Glutamatergic neuron (in vitro differentiated cells): ENCODE measurements around the gene LHCGR. TPM values are rescaled to one million over a fixed set of nuclear protein-coding genes. Genes with fewer than 3 reads are reported as not detected.

Experiments
- DNase-seq: peaks from one replicate; pipeline ENCODE4 v3.0.0; 2022
- H3K27ac Mint-ChIP-seq: one replicate; pipeline ENCODE4 v1.8.0; 2020; ENCODE audit warnings: mild to moderate bottlenecking, mixed read lengths, inconsistent platforms; ENCODE audit not compliant: unreplicated experiment
- H3K27me3 Mint-ChIP-seq: one replicate; pipeline ENCODE4 v1.8.0; 2020; ENCODE audit warnings: mild to moderate bottlenecking, moderate library complexity, mixed read lengths, inconsistent platforms; ENCODE audit not compliant: unreplicated experiment
- H3K36me3 Mint-ChIP-seq: one replicate; pipeline ENCODE4 v1.8.0; 2020; ENCODE audit warnings: mild to moderate bottlenecking, mixed read lengths, inconsistent platforms; ENCODE audit not compliant: unreplicated experiment
- H3K4me1 Mint-ChIP-seq: one replicate; pipeline ENCODE4 v1.8.0; 2020; ENCODE audit warnings: mild to moderate bottlenecking, low read depth, mixed read lengths, inconsistent platforms; ENCODE audit not compliant: unreplicated experiment
- H3K4me3 Mint-ChIP-seq: one replicate; pipeline ENCODE4 v1.8.0; 2020; ENCODE audit warnings: mild to moderate bottlenecking, mixed read lengths, inconsistent platforms; ENCODE audit not compliant: unreplicated experiment
- H3K9me3 Mint-ChIP-seq: one replicate; pipeline ENCODE4 v1.8.0; 2020; ENCODE audit warnings: mild to moderate bottlenecking, moderate library complexity, mixed read lengths, inconsistent platforms; ENCODE audit not compliant: unreplicated experiment
- CTCF ChIP-seq: fragments of 200-600 bp; sonication (generic); IDR thresholded peaks from one replicate; pipeline ENCODE4 v1.5.0; 2021; ENCODE audit not compliant: partially characterized antibody, unreplicated experiment
- total RNA-seq: library from RNA; stranded (reverse); fragmentation: NEBNext Ultra II Directional; extraction: Animal tissue kit (Norgen Biotek cat#: 25700); gene quantifications from one replicate; pipeline ENCODE4 v1.2.1, GENCODE V29; 2021; ENCODE audit not compliant: unreplicated experiment

The LHCGR gene
- total RNA-seq, 1 donor from 2014 or later = not detected

- H3K27ac Mint-ChIP-seq = no peak overlapping the region
- peaks cover 2% of the 10 kb centered on the region for H3K9me3 Mint-ChIP-seq
- DNase-seq = no peak
- H3K36me3 Mint-ChIP-seq = no peaks in the 10 kb centered on the region
- H3K4me1 Mint-ChIP-seq = no peaks in the 10 kb centered on the region
- no peak overlapping the region for H3K4me3 Mint-ChIP-seq
- H3K27me3 Mint-ChIP-seq = peaks cover 1% of the 10 kb centered on the region
- no peak for TF ChIP-seq CTCF
Measured at GRCh38 chr2:48714245-48714644, 41.3 kb downstream of the LHCGR start.

- Mint-ChIP-seq H3K27ac (no peak overlapping the region), H3K4me1 (no peaks in the 10 kb centered on the region)
- DNase-seq = no peak
Measured at GRCh38 chr2:48713647-48714046, 41.9 kb downstream of the LHCGR start.

GRCh38 chr2:48712151-48712550 is 43.4 kb downstream of the LHCGR start:
- no peak for TF ChIP-seq CTCF
- no peaks in the 10 kb centered on the region for H3K36me3 Mint-ChIP-seq
- H3K9me3 Mint-ChIP-seq = peaks cover 2% of the 10 kb centered on the region
- peaks cover 1% of the 10 kb centered on the region for H3K27me3 Mint-ChIP-seq
- H3K4me3 Mint-ChIP-seq = no peak overlapping the region
- no peaks in the 10 kb centered on the region for H3K4me1 Mint-ChIP-seq
- H3K27ac Mint-ChIP-seq = no peak overlapping the region
- DNase-seq = no peak

More at GRCh38 chr2:48713647-48714046, 41.9 kb downstream of the LHCGR start:
- Mint-ChIP-seq H3K9me3 (peaks cover 2% of the 10 kb centered on the region), H3K4me3 (no peak overlapping the region), H3K27me3 (peaks cover 1% of the 10 kb centered on the region), H3K36me3 (no peaks in the 10 kb centered on the region)
- no peak for TF ChIP-seq CTCF

GRCh38 chr2:48711343-48711742 is 44.2 kb downstream of the LHCGR start:
- Mint-ChIP-seq H3K4me1 (no peaks in the 10 kb centered on the region), H3K4me3 (no peak overlapping the region), H3K27me3 (peaks cover 1% of the 10 kb centered on the region), H3K9me3 (peaks cover 2% of the 10 kb centered on the region), H3K27ac (no peak overlapping the region), H3K36me3 (no peaks in the 10 kb centered on the region)
- no peak for TF ChIP-seq CTCF
- no peak for DNase-seq

GRCh38 chr2:48709096-48710034 is 46.2 kb downstream of the LHCGR start:
- H3K4me1 Mint-ChIP-seq = no peaks in the 10 kb centered on the region
- peaks cover 2% of the 10 kb centered on the region for H3K9me3 Mint-ChIP-seq
- H3K36me3 Mint-ChIP-seq = no peaks in the 10 kb centered on the region
- H3K27ac Mint-ChIP-seq = no peak overlapping the region
- H3K4me3 Mint-ChIP-seq = no peak overlapping the region
- no peak for TF ChIP-seq CTCF
- no peak for DNase-seq
- peaks cover 3% of the 10 kb centered on the region for H3K27me3 Mint-ChIP-seq
